Measurements from ENCODE around the gene ERBB2. TPM values are rescaled to one million over a fixed set of nuclear protein-coding genes. Genes with fewer than 3 reads are reported as not detected.
A peak's percentile ranks its signal among the peaks of the same experiment; 100 is the strongest.

The ERBB2 gene
- total and polyA plus RNA-seq, 12 donors: 40.3 to 89.1 (median 66.1) TPM

DNA sequence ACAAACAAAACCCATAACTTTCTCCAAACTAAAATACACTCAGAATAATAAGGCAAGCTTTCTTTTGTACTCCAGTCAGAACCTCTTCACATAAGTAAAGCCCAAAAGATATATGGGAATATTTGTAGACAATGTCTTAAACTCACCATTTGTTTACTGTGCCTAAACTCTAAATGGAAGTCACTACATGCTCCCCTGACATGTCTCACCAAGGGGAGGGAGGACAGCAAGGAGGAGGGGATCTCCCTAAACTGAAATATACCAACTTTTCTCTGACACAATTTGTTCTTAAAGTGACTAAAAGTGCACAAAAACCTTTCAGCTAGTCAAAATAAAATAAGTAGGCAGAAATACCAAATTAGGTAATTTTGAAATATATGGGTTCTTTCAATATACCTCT, 76.4 kb downstream of the ERBB2 start:
- Histone ChIP-seq H3K4me3 (peak overlapping the region in 1 of 10 donors; percentile 47), H3K27me3 (peaks cover 0 to 84% (median 50%) of the 10 kb centered on the region in 7 donors), H3K27ac (peak overlapping the region in 1 of 10 donors; percentile 86), H3K9me3 (no peaks in the 10 kb centered on the region), H3K4me1 (peaks cover 0 to 27% (median 0%) of the 10 kb centered on the region in 9 donors), H3K36me3 (no peaks in the 10 kb centered on the region)
- intact Hi-C loops (cut with DNase I): no loop called here
- no peak for ATAC-seq
- no peak for DNase-seq
- TF ChIP-seq, protein P1, sequence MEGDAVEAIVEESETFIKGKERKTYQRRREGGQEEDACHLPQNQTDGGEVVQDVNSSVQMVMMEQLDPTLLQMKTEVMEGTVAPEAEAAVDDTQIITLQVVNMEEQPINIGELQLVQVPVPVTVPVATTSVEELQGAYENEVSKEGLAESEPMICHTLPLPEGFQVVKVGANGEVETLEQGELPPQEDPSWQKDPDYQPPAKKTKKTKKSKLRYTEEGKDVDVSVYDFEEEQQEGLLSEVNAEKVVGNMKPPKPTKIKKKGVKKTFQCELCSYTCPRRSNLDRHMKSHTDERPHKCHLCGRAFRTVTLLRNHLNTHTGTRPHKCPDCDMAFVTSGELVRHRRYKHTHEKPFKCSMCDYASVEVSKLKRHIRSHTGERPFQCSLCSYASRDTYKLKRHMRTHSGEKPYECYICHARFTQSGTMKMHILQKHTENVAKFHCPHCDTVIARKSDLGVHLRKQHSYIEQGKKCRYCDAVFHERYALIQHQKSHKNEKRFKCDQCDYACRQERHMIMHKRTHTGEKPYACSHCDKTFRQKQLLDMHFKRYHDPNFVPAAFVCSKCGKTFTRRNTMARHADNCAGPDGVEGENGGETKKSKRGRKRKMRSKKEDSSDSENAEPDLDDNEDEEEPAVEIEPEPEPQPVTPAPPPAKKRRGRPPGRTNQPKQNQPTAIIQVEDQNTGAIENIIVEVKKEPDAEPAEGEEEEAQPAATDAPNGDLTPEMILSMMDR (IDR thresholded peaks at IDR 0.05): no peak

DNA sequence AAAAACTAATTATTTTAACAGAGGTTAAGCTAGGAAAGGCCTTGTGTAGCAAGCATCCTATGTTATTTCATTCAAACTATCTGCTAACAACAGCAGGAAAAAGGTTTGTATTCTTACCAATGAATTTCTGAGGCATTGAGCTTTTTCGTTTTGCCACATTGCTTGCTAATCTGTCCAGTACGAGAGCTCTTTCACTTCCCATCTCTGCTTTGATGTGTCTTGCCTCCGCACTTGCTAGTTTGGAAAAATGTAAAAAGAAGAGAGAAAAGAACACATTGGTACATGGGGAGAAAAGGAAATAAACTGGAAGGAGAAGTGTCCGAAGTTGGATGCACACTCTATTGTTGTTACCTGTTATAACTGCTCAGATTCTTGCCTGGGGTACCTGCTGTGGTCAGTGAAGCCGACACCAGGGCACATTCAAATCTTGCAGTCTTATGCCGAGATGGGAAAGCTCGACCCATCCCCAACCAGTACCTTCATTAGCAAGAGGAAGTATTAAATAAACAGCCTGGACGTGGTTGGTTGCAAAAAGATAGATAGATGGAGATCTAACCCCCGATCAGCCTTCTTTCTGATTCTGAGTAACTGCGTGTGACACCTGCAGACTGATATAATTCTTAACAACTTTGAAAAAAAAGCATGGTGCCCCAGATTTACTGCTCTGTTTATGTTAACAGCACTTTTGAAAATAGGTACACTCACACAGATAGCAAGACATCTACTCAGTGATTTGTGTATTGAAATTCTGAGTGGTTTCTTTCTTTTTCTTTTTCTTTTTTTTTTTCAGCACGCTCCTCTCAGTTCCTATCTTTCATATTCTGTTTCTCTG, 77.9 kb downstream of the ERBB2 start:
- Histone ChIP-seq H3K27me3 (peaks cover 0 to 87% (median 57%) of the 10 kb centered on the region in 7 donors), H3K36me3 (no peaks in the 10 kb centered on the region), H3K4me3 (peak overlapping the region in 1 of 10 donors; percentile 47), H3K9me3 (no peaks in the 10 kb centered on the region), H3K27ac (peak overlapping the region in 1 of 10 donors; percentile 86), H3K4me1 (peaks cover 0 to 37% (median 0%) of the 10 kb centered on the region in 9 donors)
- no peak for DNase-seq
- intact Hi-C loops (cut with DNase I): no loop called here
- WGBS, 2 donors: 57 to 59% methylated on average over 11 of the region's 11 CpGs
- no peak for ATAC-seq
- TF ChIP-seq, protein P1 (IDR thresholded peaks at IDR 0.05): no peak

Small RNA genes within 50 kb of the gene (microRNA-seq; reads per million reads assigned to microRNA genes)
- gene MIR4728: 0 to 1.5 reads per million in 2 donors

Other genes starting within 250 kb of the ERBB2 start
- gene MED1, start 248.8 kb upstream of the ERBB2 start, total RNA-seq: 10 to 100 TPM; 21.8 to 27.3 (median 25.8) TPM
- 1 to 10 TPM; 5.8 to 7.2 TPM for gene MED1, start 248.8 kb upstream of the ERBB2 start, polyA plus RNA-seq
- 10 to 100 TPM; 20.0 to 29.3 (median 24.3) TPM for gene CDK12, start 238.6 kb upstream of the ERBB2 start, total RNA-seq
- 1 to 10 TPM; 5.0 to 9.6 TPM for gene CDK12, start 238.6 kb upstream of the ERBB2 start, polyA plus RNA-seq
- gene NEUROD2, start 92.1 kb upstream of the ERBB2 start, total RNA-seq: not detected
- not detected for gene NEUROD2, start 92.1 kb upstream of the ERBB2 start, polyA plus RNA-seq
- gene PPP1R1B, start 73.1 kb upstream of the ERBB2 start, total RNA-seq: 1 to 10 TPM in 2 of 10 donors, under 1 TPM in 7, not detected in 1; 0.28 to 1.1 (median 0.63) TPM
- gene PPP1R1B, start 73.1 kb upstream of the ERBB2 start, polyA plus RNA-seq: 1 to 10 TPM in 1 of 2 donors, under 1 TPM in 1; 0.80 to 2.1 TPM
- gene STARD3, start 62.9 kb upstream of the ERBB2 start, total RNA-seq: 10 to 100 TPM; 14.2 to 25.3 (median 19.6) TPM
- 10 to 100 TPM; 39.2 to 46.1 TPM for gene STARD3, start 62.9 kb upstream of the ERBB2 start, polyA plus RNA-seq
- gene TCAP, start 34.7 kb upstream of the ERBB2 start, total RNA-seq: 1,000 to 10,000 TPM; 3,683 to 6,290 (median 4,342) TPM
- gene TCAP, start 34.7 kb upstream of the ERBB2 start, polyA plus RNA-seq: 1,000 to 10,000 TPM; 2,452 to 2,624 TPM
- 10 to 100 TPM in 1 of 10 donors, 1 to 10 TPM in 9; 2.7 to 12.8 (median 3.9) TPM for gene PNMT, start 31.6 kb upstream of the ERBB2 start, total RNA-seq
- 10 to 100 TPM; 16.8 to 30.0 TPM for gene PNMT, start 31.6 kb upstream of the ERBB2 start, polyA plus RNA-seq
- gene PGAP3, start 12.0 kb upstream of the ERBB2 start, total RNA-seq: 10 to 100 TPM in 9 of 10 donors, 1 to 10 TPM in 1; 9.2 to 18.2 (median 13.8) TPM
- gene PGAP3, start 12.0 kb upstream of the ERBB2 start, polyA plus RNA-seq: 10 to 100 TPM; 12.5 to 16.8 TPM
- gene MIEN1, start 30.5 kb downstream of the ERBB2 start, total RNA-seq: 10 to 100 TPM; 27.7 to 68.4 (median 39.1) TPM
- 100 to 1,000 TPM; 104 to 190 TPM for gene MIEN1, start 30.5 kb downstream of the ERBB2 start, polyA plus RNA-seq
- gene GRB7, start 37.9 kb downstream of the ERBB2 start, total RNA-seq: 1 to 10 TPM in 5 of 10 donors, under 1 TPM in 5; 0.44 to 4.7 (median 1.0) TPM
- gene GRB7, start 37.9 kb downstream of the ERBB2 start, polyA plus RNA-seq: 1 to 10 TPM; 1.1 to 2.9 TPM
- gene IKZF3, start 164.2 kb downstream of the ERBB2 start, total RNA-seq: 1 to 10 TPM in 1 of 10 donors, under 1 TPM in 9; 0.11 to 5.0 (median 0.31) TPM
- gene IKZF3, start 164.2 kb downstream of the ERBB2 start, polyA plus RNA-seq: under 1 TPM; 0.06 to 0.22 TPM
- not detected for gene ZPBP2, start 168.1 kb downstream of the ERBB2 start, total RNA-seq
- not detected for gene ZPBP2, start 168.1 kb downstream of the ERBB2 start, polyA plus RNA-seq
- 1 to 10 TPM in 9 of 10 donors, under 1 TPM in 1; 0.72 to 4.6 (median 2.5) TPM for gene GSDMB, start 218.6 kb downstream of the ERBB2 start, total RNA-seq
- gene GSDMB, start 218.6 kb downstream of the ERBB2 start, polyA plus RNA-seq: 10 to 100 TPM in 1 of 2 donors, 1 to 10 TPM in 1; 2.1 to 11.9 TPM
- 10 to 100 TPM; 33.5 to 94.3 (median 66.8) TPM for gene ORMDL3, start 227.5 kb downstream of the ERBB2 start, total RNA-seq
- gene ORMDL3, start 227.5 kb downstream of the ERBB2 start, polyA plus RNA-seq: 10 to 100 TPM; 51.4 to 56.3 TPM
- gene LRRC3C, start 227.7 kb downstream of the ERBB2 start, total RNA-seq: not detected
- not detected for gene LRRC3C, start 227.7 kb downstream of the ERBB2 start, polyA plus RNA-seq